Measurements from ENCODE around the gene LAMTOR1. TPM values are rescaled to one million over a fixed set of nuclear protein-coding genes. Genes with fewer than 3 reads are reported as not detected.

The LAMTOR1 gene
- total RNA-seq, 1 experiment from 2014 or later: 102 TPM

- no peaks in the 10 kb centered on the region for H3K36me3 ChIP-seq (ENCODE audit: insufficient read depth, low read length)
- no peak overlapping the region for H3K27ac ChIP-seq (ENCODE audit: low read length)
- H4K20me1 ChIP-seq (ENCODE audit: insufficient read depth, low read depth, low read length): peaks cover 6% of the 10 kb centered on the region
- H2AFZ ChIP-seq (ENCODE audit: low read length): no peak overlapping the region
- H3K79me2 ChIP-seq (ENCODE audit: low read length): peaks cover 15% of the 10 kb centered on the region
- no peak overlapping the region for H3K4me3 ChIP-seq (ENCODE audit: low read length)
- no peak for DNase-seq
- no peaks in the 10 kb centered on the region for H3K9me2 ChIP-seq (replicated peaks; ENCODE audit: insufficient read depth, low read length)
- peaks cover 26% of the 10 kb centered on the region for H3K4me1 ChIP-seq (ENCODE audit: low read length)
- no peak overlapping the region for H3K9ac ChIP-seq (ENCODE audit: low read length)
- no peak overlapping the region for H3K4me2 ChIP-seq (ENCODE audit: low read depth, low read length, poor library complexity, severe bottlenecking)
- no peaks in the 10 kb centered on the region for H3K9me3 ChIP-seq (ENCODE audit: low read length)
- no peaks in the 10 kb centered on the region for H3K27me3 ChIP-seq (ENCODE audit: low read length)
Measured at GRCh38 chr11:72083414-72083813, 19.7 kb downstream of the LAMTOR1 start.

- DNase-seq: no peak
- Histone ChIP-seq H3K27ac (ENCODE audit: low read length) (no peak overlapping the region), H3K9ac (ENCODE audit: low read length) (no peak overlapping the region), H3K27me3 (ENCODE audit: low read length) (no peaks in the 10 kb centered on the region), H3K9me3 (ENCODE audit: low read length) (no peaks in the 10 kb centered on the region), H4K20me1 (ENCODE audit: insufficient read depth, low read depth, low read length) (peaks cover 11% of the 10 kb centered on the region), H3K9me2 (replicated peaks; ENCODE audit: insufficient read depth, low read length) (no peaks in the 10 kb centered on the region), H3K4me3 (ENCODE audit: low read length) (no peak overlapping the region), H3K36me3 (ENCODE audit: insufficient read depth, low read length) (no peaks in the 10 kb centered on the region), H2AFZ (ENCODE audit: low read length) (no peak overlapping the region), H3K79me2 (ENCODE audit: low read length) (peaks cover 28% of the 10 kb centered on the region), H3K4me2 (ENCODE audit: low read depth, low read length, poor library complexity, severe bottlenecking) (no peak overlapping the region), H3K4me1 (ENCODE audit: low read length) (peaks cover 23% of the 10 kb centered on the region)
Measured at GRCh38 chr11:72081821-72082453, 21.2 kb downstream of the LAMTOR1 start.

GRCh38 chr11:72081184-72081644 lies 21.9 kb downstream of the LAMTOR1 start:
- peak overlapping the region; percentile 65 for H3K9ac ChIP-seq (ENCODE audit: low read length)

GRCh38 chr11:72080326-72081183 lies 22.5 kb downstream of the LAMTOR1 start, which contains the start of the genes LRRC51 and NUMA1:
LRRC51 (plus strand) TSS chr11:72080850; CDS start chr11:72089084, 8,234 bp downstream.
NUMA1 (minus strand) TSS chr11:72080542; CDS start chr11:72035943, 44,599 bp downstream.
- Histone ChIP-seq H3K4me2 (ENCODE audit: low read depth, low read length, poor library complexity, severe bottlenecking) (peak within 1 kb of the TSS; percentile 97), H3K79me2 (ENCODE audit: low read length) (peaks cover 35% of the 10 kb centered on the region), H3K36me3 (ENCODE audit: insufficient read depth, low read length) (no peaks in the 10 kb centered on the region), H3K9ac (ENCODE audit: low read length) (peak within 1 kb of the TSS; percentile 74), H4K20me1 (ENCODE audit: insufficient read depth, low read depth, low read length) (peaks cover 11% of the 10 kb centered on the region; the same call in 1 of the 2 replicates), H3K27me3 (ENCODE audit: low read length) (no peaks in the 10 kb centered on the region), H3K9me3 (ENCODE audit: low read length) (no peaks in the 10 kb centered on the region), H3K4me1 (ENCODE audit: low read length) (peaks cover 22% of the 10 kb centered on the region), H3K4me3 (ENCODE audit: low read length) (peak within 1 kb of the TSS; percentile 96), H3K9me2 (replicated peaks; ENCODE audit: insufficient read depth, low read length) (no peaks in the 10 kb centered on the region), H2AFZ (ENCODE audit: low read length) (peak within 1 kb of the TSS; percentile 88), H3K27ac (ENCODE audit: low read length) (peak within 1 kb of the TSS; percentile 44)
- DNase-seq: peak; percentile 100

More at GRCh38 chr11:72081184-72081644, 21.9 kb downstream of the LAMTOR1 start:
- H3K9me3 ChIP-seq (ENCODE audit: low read length): no peaks in the 10 kb centered on the region
- H3K4me3 ChIP-seq (ENCODE audit: low read length): peak overlapping the region; percentile 70
- peak overlapping the region; percentile 73 for H3K4me2 ChIP-seq (ENCODE audit: low read depth, low read length, poor library complexity, severe bottlenecking)
- DNase-seq: no peak
- no peaks in the 10 kb centered on the region for H3K27me3 ChIP-seq (ENCODE audit: low read length)
- H3K9me2 ChIP-seq (replicated peaks; ENCODE audit: insufficient read depth, low read length): no peaks in the 10 kb centered on the region
- H4K20me1 ChIP-seq (ENCODE audit: insufficient read depth, low read depth, low read length): peaks cover 7% of the 10 kb centered on the region; the same call in 1 of the 2 replicates
- H3K4me1 ChIP-seq (ENCODE audit: low read length): peaks cover 22% of the 10 kb centered on the region
- H2AFZ ChIP-seq (ENCODE audit: low read length): peak overlapping the region; percentile 88; the same call in 1 of the 2 replicates
- no peaks in the 10 kb centered on the region for H3K36me3 ChIP-seq (ENCODE audit: insufficient read depth, low read length)
- H3K79me2 ChIP-seq (ENCODE audit: low read length): peaks cover 32% of the 10 kb centered on the region
- no peak overlapping the region for H3K27ac ChIP-seq (ENCODE audit: low read length)

- Histone ChIP-seq H3K36me3 (ENCODE audit: insufficient read depth, low read length) (no peaks in the 10 kb centered on the region), H3K79me2 (ENCODE audit: low read length) (peaks cover 41% of the 10 kb centered on the region), H3K4me1 (ENCODE audit: low read length) (peaks cover 27% of the 10 kb centered on the region), H2AFZ (ENCODE audit: low read length) (peak overlapping the region; percentile 45; the same call in 1 of the 2 replicates), H3K9me3 (ENCODE audit: low read length) (no peaks in the 10 kb centered on the region), H3K4me3 (ENCODE audit: low read length) (peak overlapping the region; percentile 96), H3K27me3 (ENCODE audit: low read length) (no peaks in the 10 kb centered on the region), H3K27ac (ENCODE audit: low read length) (peak overlapping the region; percentile 44), H4K20me1 (ENCODE audit: insufficient read depth, low read depth, low read length) (peaks cover 17% of the 10 kb centered on the region; the same call in 1 of the 2 replicates), H3K9ac (ENCODE audit: low read length) (peak overlapping the region; percentile 74), H3K4me2 (ENCODE audit: low read depth, low read length, poor library complexity, severe bottlenecking) (peak overlapping the region; percentile 97), H3K9me2 (replicated peaks; ENCODE audit: insufficient read depth, low read length) (no peaks in the 10 kb centered on the region)
- no peak for DNase-seq
Measured at GRCh38 chr11:72079819-72080325, 23.2 kb downstream of the LAMTOR1 start.

- Histone ChIP-seq H3K27me3 (ENCODE audit: low read length) (no peaks in the 10 kb centered on the region), H3K4me2 (ENCODE audit: low read depth, low read length, poor library complexity, severe bottlenecking) (peak overlapping the region; percentile 97), H4K20me1 (ENCODE audit: insufficient read depth, low read depth, low read length) (peaks cover 19% of the 10 kb centered on the region), H3K9me3 (ENCODE audit: low read length) (no peaks in the 10 kb centered on the region), H2AFZ (ENCODE audit: low read length) (no peak overlapping the region), H3K4me1 (ENCODE audit: low read length) (peaks cover 27% of the 10 kb centered on the region), H3K27ac (ENCODE audit: low read length) (no peak overlapping the region), H3K36me3 (ENCODE audit: insufficient read depth, low read length) (no peaks in the 10 kb centered on the region), H3K9ac (ENCODE audit: low read length) (no peak overlapping the region), H3K79me2 (ENCODE audit: low read length) (peaks cover 49% of the 10 kb centered on the region), H3K4me3 (ENCODE audit: low read length) (peak overlapping the region; percentile 96), H3K9me2 (replicated peaks; ENCODE audit: insufficient read depth, low read length) (no peaks in the 10 kb centered on the region)
- no peak for DNase-seq
Measured at GRCh38 chr11:72078477-72078876, 24.6 kb downstream of the LAMTOR1 start.

- Histone ChIP-seq H3K36me3 (ENCODE audit: insufficient read depth, low read length) (no peaks in the 10 kb centered on the region), H3K4me1 (ENCODE audit: low read length) (peaks cover 30% of the 10 kb centered on the region), H2AFZ (ENCODE audit: low read length) (no peak overlapping the region), H3K4me3 (ENCODE audit: low read length) (no peak overlapping the region), H3K9me2 (replicated peaks; ENCODE audit: insufficient read depth, low read length) (no peaks in the 10 kb centered on the region), H3K9ac (ENCODE audit: low read length) (no peak overlapping the region), H3K9me3 (ENCODE audit: low read length) (no peaks in the 10 kb centered on the region), H3K79me2 (ENCODE audit: low read length) (peaks cover 73% of the 10 kb centered on the region), H4K20me1 (ENCODE audit: insufficient read depth, low read depth, low read length) (peaks cover 30% of the 10 kb centered on the region), H3K27ac (ENCODE audit: low read length) (no peak overlapping the region), H3K27me3 (ENCODE audit: low read length) (no peaks in the 10 kb centered on the region), H3K4me2 (ENCODE audit: low read depth, low read length, poor library complexity, severe bottlenecking) (no peak overlapping the region)
- no peak for DNase-seq
Measured at GRCh38 chr11:72075756-72076155, 27.3 kb downstream of the LAMTOR1 start.

GRCh38 chr11:72075109-72075508 lies 28.0 kb downstream of the LAMTOR1 start:
- peaks cover 30% of the 10 kb centered on the region for H4K20me1 ChIP-seq (ENCODE audit: insufficient read depth, low read depth, low read length)
- H3K9ac ChIP-seq (ENCODE audit: low read length): no peak overlapping the region
- no peak overlapping the region for H3K27ac ChIP-seq (ENCODE audit: low read length)
- H3K27me3 ChIP-seq (ENCODE audit: low read length): no peaks in the 10 kb centered on the region
- peaks cover 34% of the 10 kb centered on the region for H3K4me1 ChIP-seq (ENCODE audit: low read length)
- no peak overlapping the region for H3K4me2 ChIP-seq (ENCODE audit: low read depth, low read length, poor library complexity, severe bottlenecking)
- H3K36me3 ChIP-seq (ENCODE audit: insufficient read depth, low read length): no peaks in the 10 kb centered on the region
- H3K9me3 ChIP-seq (ENCODE audit: low read length): no peaks in the 10 kb centered on the region
- peak; percentile 58 for DNase-seq
- H3K79me2 ChIP-seq (ENCODE audit: low read length): peaks cover 79% of the 10 kb centered on the region
- H3K4me3 ChIP-seq (ENCODE audit: low read length): no peak overlapping the region
- H2AFZ ChIP-seq (ENCODE audit: low read length): no peak overlapping the region
- no peaks in the 10 kb centered on the region for H3K9me2 ChIP-seq (replicated peaks; ENCODE audit: insufficient read depth, low read length)
